ENCODE measurements around the gene CLDN6. TPM values are rescaled to one million over a fixed set of nuclear protein-coding genes. Genes with fewer than 3 reads are reported as not detected.
"Not testable (repeated sequence)": the region's sequence is repeated elsewhere in the genome, so short reads cannot be mapped to it uniquely, and the experiment has no call there.

CLDN6 gene
- total RNA-seq, 1 donor from 2014 or later = 0.96 TPM

- ATAC-seq; DNase-seq (ENCODE audit: low spot score): not testable (repeated sequence)
Observed at GRCh38 chr16:3052571-3053329, 34.8 kb upstream of the CLDN6 start.

DNA sequence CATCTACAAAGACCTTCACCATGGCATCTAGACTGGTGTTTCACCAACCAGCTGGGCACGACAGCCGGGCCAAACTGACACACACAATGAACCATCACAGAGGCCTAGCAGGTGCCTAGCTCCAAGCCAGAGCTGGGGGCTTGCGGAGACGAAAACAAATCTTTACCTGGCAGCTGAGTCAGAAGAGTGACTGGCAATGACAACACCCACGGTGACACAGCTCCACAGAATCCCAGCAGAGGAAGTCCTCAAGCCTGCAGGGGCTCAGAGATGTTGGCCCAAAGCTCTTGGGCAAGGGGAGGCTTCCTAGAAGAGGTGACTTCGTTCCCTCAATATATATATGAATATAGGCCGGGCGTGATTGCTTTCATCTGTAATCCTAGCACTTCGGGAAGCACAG lies 33.5 kb upstream of the CLDN6 start:
- no peak for DNase-seq (ENCODE audit: low spot score)
- ATAC-seq = no peak

- ATAC-seq (no peak), DNase-seq (ENCODE audit: low spot score) (no peak)
Observed at GRCh38 chr16:3051009-3051408, 33.0 kb upstream of the CLDN6 start.

DNA sequence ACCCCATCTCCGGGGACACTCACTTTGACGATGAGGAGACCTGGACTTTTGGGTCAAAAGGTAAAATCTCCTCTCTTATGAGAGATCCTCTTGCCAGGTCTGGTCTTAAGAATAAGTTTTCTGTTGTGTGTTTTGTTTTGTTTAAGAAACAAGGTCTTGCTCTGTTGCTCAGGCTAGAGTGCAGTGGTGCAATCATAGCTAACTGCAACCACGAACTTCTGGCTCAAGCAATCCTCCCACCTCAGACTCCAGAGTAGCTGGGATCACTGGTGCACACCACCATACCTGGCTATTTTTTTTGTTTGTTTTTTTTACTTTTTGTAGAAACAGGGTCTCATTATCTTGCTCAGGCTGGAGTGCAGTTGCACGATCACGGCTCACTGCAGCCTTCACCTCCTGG lies 32.5 kb upstream of the CLDN6 start:
- DNase-seq (ENCODE audit: low spot score) = no peak
- ATAC-seq = no peak

DNA sequence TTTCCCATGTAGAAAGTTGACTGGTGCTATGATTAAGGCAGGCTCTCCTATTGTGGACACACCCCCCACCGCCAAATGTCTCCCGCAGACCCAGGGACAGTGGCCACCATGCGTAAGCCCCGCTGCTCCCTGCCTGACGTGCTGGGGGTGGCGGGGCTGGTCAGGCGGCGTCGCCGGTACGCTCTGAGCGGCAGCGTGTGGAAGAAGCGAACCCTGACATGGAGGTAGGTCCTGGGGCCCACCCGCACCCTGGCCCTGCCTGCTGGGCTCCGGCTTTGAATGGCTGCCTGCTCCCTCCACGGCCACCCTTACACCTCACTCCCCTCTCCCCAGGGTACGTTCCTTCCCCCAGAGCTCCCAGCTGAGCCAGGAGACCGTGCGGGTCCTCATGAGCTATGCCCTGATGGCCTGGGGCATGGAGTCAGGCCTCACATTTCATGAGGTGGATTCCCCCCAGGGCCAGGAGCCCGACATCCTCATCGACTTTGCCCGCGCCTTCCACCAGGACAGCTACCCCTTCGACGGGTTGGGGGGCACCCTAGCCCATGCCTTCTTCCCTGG lies 32.0 kb upstream of the CLDN6 start:
- ATAC-seq (no peak), DNase-seq (ENCODE audit: low spot score) (no peak)

DNA sequence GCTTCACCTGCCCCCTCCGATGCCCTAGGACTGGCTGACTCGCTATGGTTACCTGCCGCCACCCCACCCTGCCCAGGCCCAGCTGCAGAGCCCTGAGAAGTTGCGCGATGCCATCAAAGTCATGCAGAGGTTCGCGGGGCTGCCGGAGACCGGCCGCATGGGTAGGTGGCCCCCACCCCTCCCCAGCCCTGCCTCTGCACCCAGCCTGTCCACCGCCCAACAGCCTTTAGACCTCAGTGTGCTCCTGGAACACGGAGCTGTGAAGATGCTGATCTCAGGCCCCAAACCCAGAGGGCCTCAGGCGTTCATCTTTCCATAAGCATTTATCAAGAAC lies 29.4 kb upstream of the CLDN6 start:
- ATAC-seq = no peak
- no peak for DNase-seq (ENCODE audit: low spot score)

- ATAC-seq = peak; percentile 16
- no peak for DNase-seq (ENCODE audit: low spot score)
Observed at GRCh38 chr16:3046641-3047386, 28.8 kb upstream of the CLDN6 start.

DNA sequence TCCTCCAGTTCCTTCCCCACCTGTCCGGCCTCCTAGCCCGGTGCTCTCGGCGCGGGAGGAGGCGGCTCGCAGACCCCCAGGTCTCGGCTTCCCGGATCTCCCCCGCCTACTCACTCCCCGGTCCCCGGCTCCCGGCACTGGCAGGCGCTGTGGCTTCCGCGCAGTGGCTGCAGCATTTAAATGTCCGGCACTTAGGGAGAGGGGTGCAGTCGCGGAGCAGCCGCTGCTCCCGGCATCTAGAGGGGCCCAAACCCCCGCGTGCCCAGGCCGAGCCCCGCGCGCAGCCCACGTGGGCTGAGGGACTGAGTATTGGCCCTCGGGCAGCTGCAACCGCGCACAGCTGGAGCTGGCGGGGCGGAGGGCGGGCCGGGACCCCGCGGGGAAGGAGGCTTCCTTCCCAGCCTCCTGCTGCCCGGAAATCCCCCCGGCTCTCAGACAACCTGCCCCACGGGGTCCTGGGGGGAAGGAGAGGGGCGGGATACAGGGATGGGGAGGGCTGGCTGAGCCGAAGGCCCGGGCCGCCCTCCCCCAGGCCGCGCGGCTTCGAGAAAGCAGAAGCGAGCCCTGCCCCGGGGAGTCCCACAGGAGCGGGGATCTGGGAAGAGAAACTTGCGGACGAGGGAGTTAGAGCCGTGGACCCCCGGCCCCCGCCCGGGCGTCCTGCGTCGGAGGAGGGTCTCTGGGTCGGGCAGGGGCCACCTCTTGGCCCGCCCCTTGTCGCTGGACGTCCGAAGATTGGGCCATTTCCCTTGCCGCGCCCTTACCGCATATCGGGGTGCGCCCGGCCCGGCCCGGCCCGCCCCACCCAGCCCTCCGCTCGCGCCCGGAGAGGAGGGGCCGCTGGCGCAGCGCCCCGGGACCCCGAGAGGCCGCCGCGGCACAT lies 28.0 kb upstream of the CLDN6 start, which contains the start of gene MMP25:
MMP25 (plus strand) TSS at position 804 of the 883 bp plus-strand sequence. CDS start 357 bp downstream, outside the sequence.
- DNase-seq (ENCODE audit: low spot score) (no peak), ATAC-seq (peak; percentile 40)

GRCh38 chr16:3044708-3045107 lies 26.7 kb upstream of the CLDN6 start:
- DNase-seq (ENCODE audit: low spot score) (no peak), ATAC-seq (no peak)

DNA sequence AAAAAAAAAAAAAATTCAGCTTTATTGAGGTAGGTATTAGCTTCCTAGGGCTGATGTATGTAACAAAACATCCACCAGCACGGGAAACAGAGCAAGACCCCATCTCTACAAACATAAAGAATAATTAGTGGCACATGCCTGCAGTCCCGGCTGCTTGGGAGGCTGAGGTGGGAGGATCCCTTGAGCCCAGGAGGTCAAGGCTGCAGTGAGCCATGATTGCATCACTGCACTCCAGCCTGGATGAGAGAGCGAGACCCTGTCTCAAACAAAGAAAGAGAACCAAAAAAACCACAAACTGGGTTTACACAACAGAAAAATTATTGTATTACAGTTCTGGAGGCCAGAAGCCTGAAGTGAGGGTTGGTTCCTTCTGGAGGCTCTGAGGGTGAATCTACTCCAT lies 24.4 kb upstream of the CLDN6 start:
- ATAC-seq (no peak), DNase-seq (ENCODE audit: low spot score) (no peak)

- no peak for ATAC-seq
- DNase-seq (ENCODE audit: low spot score) = no peak
Observed at GRCh38 chr16:3038896-3039295, 20.9 kb upstream of the CLDN6 start.

DNA sequence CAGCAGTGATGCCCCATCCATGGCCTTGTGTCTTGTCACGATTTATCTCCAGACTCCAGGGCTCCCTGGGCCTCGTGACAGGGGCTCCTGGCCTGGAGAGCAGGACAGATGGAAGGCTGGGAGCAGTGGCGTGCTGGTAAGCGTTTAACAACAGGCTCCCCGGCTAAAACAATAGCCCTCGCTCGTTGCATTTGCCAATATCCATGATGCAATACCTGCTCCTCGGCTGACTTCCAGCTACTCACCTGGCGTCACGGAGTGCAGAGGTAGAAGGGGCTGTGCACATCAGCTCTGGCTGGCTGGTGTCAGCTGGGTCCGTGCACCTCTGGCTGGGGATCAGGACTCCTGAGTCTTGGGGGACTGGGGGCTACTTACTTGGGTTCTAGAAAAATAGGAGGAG lies 20.3 kb upstream of the CLDN6 start:
- DNase-seq (ENCODE audit: low spot score) = no peak
- peak; percentile 70 for ATAC-seq

GRCh38 chr16:3036726-3037315 lies 18.8 kb upstream of the CLDN6 start, which contains the start of gene BICDL2:
Gene BICDL2, minus strand, starts transcription at chr16:3036944. Its CDS starts 1,448 bp downstream, at chr16:3035496.
- ATAC-seq = no peak

DNA sequence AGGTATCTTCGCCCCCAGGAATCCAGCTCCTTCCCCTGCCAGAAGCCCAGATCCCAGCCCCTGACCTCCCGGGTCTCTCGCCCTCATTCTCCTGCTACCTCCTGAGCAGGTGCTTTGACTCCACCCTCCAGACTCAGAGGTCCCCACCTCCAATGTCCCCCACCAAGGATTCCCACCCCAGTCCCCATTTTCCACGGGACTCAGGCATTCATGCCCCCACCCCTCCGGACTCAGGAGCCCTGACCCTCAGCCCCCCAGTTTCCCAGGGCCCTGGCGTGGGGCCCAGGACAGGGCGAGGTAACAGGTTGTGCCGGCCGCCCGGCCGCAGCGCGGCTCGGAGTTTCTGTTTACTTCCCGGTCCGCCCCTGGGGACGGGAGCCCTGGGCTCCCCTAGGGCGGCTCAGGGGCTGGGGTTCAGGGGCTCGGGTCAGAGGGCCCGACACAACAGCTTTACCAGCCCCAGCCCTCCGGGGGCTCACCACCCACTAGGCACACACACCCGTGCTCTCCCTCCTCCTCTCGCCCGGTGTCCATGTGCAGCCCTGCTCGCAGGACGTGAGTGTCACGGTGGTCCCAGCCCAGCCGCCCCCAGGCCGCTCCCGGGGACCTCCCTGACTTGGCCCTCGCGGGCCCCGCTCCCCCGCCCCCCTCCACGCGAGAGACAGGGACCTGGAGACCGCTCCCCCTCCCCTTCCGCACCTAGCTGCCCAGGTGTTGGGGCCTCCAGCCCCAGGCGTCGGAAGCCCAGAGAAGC lies 18.2 kb upstream of the CLDN6 start:
- DNase-seq (ENCODE audit: low spot score) (no peak), ATAC-seq (no peak)

More at GRCh38 chr16:3036726-3037315, 18.8 kb upstream of the CLDN6 start, which contains the start of gene BICDL2:
- no peak for DNase-seq (ENCODE audit: low spot score)

DNA sequence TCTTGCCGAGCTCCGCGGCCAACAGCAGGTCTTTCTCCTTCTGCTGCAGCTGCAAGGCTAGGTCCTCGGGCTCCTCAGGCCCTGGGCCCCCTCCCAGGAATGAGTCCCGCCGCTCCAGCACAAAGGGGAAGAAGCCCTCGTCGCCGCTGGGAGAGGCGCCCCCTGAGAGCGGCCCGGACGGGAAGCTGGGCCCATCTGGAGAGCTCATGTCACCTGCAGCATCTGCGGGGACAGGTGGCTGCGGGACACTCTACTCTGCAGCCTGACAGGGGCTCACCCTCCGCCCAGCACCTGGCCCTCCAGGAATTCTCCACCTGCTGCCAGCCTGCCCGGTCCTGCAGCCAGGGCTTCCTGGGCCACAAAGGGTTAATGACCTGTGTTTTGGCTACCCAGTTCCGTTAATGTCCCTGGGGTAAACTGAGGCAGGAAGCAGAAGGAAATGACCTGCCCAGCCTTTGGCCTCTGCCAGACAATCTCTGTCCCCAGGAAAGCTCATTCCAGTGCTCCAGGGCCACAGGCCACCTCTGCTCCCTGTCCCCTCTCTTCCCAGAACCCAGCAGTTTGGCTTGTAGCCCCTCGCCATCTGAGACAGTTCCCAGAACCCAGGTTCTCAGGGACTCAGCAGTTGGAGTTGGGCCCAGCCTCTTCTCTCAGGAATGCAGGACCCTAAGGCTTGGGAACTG lies 17.4 kb upstream of the CLDN6 start:
- ATAC-seq (no peak), DNase-seq (ENCODE audit: low spot score) (no peak)

GRCh38 chr16:3032624-3033023 lies 14.6 kb upstream of the CLDN6 start:
- ATAC-seq = no peak
- no peak for DNase-seq (ENCODE audit: low spot score)

DNA sequence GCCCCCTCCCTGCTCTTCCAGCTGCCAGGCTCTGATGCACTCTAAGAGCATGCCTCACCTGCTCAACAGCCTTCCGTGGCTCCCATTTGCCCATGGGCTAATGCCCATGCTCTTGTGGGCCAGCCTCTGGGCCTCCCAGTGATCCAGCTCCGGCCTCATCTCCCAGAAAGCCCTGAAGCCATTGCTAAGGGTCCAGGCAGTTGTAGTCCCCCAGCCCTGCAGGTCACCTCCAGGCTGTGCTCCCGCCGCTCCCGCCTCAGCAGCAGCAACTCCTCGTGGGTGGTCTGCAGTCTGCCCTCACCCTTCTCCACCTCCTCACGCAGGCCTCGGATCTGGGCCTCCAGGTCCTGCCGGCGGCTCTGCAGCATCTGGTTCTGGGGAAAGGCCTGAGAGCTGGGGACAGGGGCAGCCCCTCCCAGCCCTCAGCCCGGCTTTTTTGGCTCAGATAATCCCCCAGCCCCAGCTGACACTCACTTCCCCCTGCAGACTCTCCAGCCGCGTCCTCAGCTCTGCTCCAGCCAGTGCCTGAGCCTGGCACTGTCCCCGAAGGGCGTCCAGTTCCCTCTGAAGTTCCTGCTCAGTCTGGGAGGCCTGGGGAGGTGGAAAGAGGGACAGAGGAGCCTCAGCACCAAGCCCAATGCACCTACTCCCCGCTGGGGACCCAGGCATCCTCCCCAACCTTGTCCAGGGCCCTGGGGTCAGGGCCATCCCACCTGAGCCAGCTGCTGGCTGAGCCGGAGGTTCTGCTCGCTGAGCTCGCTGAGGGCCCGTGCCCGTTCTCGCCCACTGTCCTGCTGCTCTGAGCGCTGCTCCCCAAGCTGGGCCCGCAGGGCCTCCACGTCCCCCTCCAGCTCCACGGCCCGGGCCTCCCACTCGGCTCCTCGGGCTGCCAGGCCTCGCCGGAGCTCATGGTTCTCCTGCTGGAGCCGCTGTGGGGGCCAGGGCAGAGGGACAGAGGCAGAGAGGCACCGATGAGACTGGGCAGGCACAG lies 12.5 kb upstream of the CLDN6 start:
- DNase-seq (ENCODE audit: low spot score) (no peak), ATAC-seq (no peak)
